Right kidney (tissue), 1 donor: ENCODE measurements around the gene ILF2.
A peak's percentile ranks its signal among the peaks of the same experiment; 100 is the strongest.
"Not testable (repeated sequence)": the region's sequence is repeated elsewhere in the genome, so short reads cannot be mapped to it uniquely, and the experiment has no call there.

Source experiments
- DNase-seq: peaks from one replicate; pipeline ENCODE4 v3.0.0-alpha.2; 2016

ILF2 gene

GRCh38 chr1:153682730-153683129, 11.9 kb upstream of the ILF2 start:
- DNase-seq: no peak

GRCh38 chr1:153680120-153680403, 9.3 kb upstream of the ILF2 start:
- DNase-seq: no peak

DNA sequence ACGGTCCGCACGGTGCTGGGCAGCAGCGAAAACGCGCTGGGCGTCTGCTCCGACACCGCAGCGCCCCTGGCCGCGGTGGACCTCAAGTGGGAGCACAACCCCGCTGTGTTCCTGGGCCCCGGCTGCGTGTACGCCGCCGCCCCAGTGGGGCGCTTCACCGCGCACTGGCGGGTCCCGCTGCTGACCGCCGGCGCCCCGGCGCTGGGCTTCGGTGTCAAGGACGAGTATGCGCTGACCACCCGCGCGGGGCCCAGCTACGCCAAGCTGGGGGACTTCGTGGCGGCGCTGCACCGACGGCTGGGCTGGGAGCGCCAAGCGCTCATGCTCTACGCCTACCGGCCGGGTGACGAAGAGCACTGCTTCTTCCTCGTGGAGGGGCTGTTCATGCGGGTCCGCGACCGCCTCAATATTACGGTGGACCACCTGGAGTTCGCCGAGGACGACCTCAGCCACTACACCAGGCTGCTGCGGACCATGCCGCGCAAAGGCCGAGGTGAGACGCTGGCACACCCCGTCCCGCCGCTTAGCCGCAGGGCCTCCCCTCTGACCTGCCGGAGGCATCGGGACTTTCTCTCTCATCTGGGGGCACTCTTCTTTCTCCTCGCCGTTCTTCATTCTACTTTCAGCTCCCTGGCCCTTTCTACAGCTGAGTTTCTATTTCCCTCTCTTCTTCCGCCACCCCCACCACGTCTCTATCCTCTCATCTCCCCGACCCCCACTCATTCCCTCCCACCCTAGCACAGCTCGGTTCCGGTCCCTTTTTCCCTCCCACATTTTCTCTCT, 8.7 kb upstream of the ILF2 start:
- DNase-seq: peak; percentile 85

GRCh38 chr1:153678519-153679336, 7.9 kb upstream of the ILF2 start, which contains the start of gene NPR1:
NPR1 (plus strand) TSS chr1:153678688; CDS start chr1:153679109, 421 bp downstream.
- DNase-seq: peak; percentile 84

DNA sequence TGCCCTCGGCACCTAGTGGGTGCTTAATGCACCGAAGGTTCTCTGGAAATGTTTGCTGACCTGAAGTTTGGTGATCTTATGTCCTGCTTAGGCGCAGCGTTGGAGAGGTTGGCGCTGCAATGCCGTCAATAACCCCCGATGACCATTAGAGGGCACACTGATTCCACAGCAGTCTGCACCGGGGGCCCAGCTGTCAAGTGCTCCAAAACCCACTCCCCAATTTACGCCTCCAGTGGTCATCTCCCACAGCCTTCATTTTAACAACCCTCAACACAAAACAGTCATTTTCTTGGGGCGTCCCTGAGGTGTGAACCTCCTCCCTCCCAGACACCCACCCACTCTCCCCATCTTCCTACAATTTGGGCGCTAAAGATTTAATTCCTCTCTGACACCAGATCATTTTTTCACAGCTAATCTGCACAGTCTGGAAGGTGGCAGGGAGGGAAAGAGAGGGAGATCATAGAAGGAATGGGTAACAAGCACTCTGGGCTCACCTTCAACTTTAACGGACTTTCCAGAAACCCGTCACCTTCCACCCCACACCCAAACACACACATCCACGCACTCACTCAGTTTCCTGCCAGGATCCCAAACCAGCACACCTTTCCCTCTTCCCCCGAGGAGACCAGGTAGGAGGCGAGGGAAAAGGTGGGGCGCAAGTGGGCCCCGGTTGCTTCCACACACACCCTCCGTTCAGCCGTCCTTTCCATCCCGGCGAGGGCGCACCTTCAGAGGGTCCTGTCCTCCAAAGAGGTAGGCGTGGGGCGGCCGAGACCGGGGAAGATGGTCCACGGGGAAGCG, 7.1 kb upstream of the ILF2 start:
- DNase-seq: peak; percentile 63

DNA sequence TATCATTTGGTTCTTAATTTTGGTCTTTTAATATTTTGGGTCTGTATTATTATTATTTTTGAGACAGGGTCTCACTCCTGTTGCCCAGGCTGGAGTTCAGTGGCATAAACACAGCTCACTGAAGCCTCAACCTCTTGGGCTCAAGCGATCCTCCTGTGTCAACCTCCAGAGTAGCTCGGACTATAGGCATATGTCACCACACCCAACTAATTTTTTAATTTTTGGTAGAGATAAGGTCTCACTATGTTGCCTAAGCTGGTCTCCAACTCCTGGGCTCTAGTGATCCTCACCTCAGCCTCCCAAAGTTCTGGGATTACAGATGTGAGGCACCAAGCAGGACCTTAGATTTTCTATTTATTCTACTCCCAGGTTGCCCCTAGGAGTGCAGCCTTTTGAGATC, 2.7 kb upstream of the ILF2 start:
- no peak for DNase-seq

- peak; percentile 28 for DNase-seq
These were observed 998 bp upstream of the ILF2 start for GRCh38 chr1:153671628-153672353.

DNA sequence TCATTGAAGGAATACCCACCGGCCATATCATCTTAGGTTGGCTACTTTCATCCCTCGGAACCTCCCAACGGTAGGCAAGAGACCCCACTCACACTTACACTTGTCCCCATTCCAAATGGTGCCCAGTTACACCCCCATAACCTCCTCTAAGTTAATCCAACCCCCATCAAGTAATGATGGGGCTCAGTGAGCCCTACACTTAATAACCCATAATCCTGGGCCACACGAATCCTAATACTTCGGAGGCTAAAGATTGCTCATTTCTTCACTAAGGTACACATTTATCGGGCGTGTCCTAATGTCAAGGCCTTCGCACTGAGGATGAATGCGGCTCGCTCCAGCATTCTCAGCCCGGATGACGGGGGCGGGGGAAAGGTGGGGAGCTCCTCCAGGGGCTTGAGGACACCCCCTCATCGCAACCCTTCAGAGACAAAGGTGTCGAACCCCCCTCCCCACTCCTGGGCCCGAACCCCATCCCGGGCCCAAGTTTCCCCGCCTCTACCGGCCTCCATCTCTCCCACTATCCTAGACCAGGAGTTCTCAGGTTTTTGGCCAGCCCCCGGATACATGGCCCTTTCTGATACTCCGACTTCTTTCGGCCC, 435 bp downstream of the ILF2 start:
- DNase-seq: no peak

GRCh38 chr1:153669606-153670005, 1.2 kb downstream of the ILF2 start:
- no peak for DNase-seq

DNA sequence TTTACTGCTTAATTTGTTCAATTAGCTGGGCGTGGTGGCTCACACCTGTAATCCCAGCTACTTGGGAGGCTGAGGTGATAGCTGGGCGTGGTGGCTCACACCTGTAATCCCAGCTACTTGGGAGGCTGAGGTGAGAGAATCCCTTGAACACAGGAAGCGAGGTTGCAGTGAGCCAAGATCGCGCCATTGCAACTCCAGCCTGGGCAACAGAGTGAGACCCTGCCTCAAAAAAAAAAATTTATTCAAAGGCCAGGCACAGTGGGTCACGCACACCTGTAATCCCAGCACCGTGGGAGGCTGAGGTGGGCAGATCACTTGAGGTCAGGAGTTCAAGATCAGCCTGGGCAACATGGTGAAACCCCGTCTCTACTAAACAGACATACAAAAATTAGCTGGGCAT, 2.1 kb downstream of the ILF2 start:
- DNase-seq: not testable (repeated sequence)

DNA sequence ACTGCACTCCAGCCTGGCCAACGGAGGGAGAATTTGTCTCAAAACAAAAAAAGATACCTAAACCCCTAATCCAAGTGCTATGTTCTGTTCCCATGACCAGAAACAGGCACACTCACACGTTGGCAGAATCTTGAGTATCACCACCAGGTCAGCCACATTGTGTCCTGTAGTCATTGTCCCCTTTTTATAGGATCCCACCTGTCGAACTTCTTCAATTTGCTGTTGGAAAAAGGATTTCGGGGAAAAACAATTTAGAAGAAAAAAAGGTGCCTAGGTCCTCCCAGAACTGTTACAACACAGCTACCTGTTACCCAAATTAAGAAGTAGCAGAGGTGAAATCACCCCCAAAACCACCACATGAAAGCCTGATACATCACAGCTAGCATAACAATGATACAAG, 3.4 kb downstream of the ILF2 start:
- no peak for DNase-seq

DNA sequence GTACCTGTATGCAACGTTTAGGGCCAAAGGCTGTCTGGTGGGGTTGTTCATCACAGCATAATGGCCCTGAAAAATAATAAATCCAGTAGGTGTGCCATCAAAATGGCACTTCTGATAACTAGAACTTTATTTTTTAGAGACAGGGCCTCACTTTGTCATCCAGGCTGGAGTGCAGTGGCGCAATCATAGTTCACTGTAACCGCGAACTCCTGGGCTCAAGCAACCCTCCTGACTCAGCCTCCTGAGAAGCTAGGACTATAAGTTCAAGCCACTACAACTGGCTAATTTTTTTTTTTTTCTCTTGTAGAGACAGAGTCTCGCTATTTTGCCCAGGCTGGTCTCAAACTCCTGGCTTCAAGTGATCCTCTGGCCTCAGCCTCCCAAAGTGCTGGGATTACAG, 7.6 kb downstream of the ILF2 start:
- no peak for DNase-seq

DNA sequence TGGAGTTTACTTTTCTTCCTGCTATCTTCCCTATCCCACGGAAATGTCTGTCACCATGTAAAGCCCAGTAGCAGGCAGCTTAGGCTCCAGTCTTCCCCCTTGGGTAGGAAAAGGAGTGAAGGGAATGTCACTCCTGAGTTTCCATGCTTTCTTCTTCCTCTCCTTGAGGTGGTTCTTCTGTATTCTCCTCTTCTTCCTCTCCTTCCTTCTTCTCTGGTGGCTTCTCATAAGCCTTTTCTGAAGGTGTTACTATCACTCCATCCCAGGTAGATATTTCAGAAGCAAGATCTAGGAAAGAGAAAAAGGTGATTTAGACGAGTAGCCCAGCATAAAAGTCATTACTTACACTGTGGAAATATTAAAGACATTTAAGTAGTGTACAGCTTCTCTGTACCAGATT, 8.5 kb downstream of the ILF2 start:
- DNase-seq: no peak

GRCh38 chr1:153661111-153661708, 9.6 kb downstream of the ILF2 start:
- no peak for DNase-seq

- DNase-seq: no peak
These were observed 11.1 kb downstream of the ILF2 start for GRCh38 chr1:153659656-153660055.

DNA sequence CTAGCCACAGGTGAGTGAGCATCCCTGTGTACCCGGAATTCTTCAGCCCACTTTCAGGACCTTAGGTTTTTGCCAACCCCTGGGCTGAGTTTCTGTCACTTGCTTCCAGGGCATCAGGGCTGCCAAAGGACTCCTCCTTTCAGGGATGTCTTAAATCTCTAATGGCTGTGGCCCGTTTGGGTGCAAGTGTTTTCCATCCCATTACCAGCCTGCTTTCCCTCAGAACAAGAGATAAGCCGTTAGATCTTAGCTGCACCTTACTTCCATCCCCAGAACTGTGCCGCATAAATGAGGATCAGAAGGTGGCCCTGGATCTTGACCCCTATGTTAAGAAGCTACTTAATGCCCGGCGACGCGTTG, 11.6 kb downstream of the ILF2 start:
- DNase-seq: no peak

GRCh38 chr1:153658400-153659174, 12.2 kb downstream of the ILF2 start, which contains the start of gene SNAPIN:
SNAPIN (plus strand) TSS chr1:153658703; CDS start chr1:153658744, 41 bp downstream.
- peak; percentile 98 for DNase-seq

- DNase-seq: no peak
These were observed 15.5 kb downstream of the ILF2 start for GRCh38 chr1:153655333-153655732.

DNA sequence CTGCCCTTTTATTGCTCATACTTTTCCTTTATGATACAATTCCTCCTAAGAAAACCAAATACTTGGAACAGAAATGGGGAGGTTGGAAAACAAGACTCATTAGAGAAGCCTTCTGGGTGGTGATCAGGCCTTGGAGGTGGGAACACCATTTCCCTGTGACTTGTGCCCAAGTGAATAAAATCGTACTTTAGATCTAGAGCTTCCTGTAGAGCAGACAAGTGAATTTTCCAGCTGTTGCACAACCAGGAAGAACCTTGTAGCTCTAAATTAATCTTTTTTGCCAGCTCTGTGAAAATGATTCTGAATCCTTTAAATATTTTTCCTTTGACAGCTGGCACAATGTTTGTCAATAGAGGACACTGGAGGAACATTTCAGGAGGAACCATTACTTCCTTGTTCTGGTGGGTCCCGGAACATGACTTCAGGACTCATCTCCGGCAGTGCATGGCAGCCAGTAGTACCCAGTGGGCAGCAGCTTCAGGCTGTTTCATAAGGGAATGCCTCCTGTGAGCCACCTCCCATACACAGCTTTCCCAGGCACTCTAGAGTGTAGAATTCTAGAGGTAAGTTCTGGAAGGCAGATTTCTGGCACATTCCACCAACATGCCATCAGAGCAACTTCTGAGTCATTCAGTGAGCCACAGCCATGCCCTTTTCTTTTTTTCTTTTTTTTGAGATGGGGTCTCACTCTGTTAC, 17.8 kb downstream of the ILF2 start:
- no peak for DNase-seq

GRCh38 chr1:153651771-153652170, 19.0 kb downstream of the ILF2 start:
- no peak for DNase-seq
